Stimulated activated CD4-positive, alpha-beta T cell treated with anti-CD3 and anti-CD28 coated beads, Interleukin-4, amount 100 ng/mL, for 48 hours (primary cell): Measurements from ENCODE around the gene LRRC32.
"Not testable (repeated sequence)": the region's sequence is repeated elsewhere in the genome, so short reads cannot be mapped to it uniquely, and the experiment has no call there.

Experiments used
- DNase-seq, 2 donors: peaks; one replicate each; pipeline ENCODE4 v3.0.0-alpha.2; 2020; ENCODE audit warnings: low read depth in 2 of 2

LRRC32 gene

GRCh38 chr11:76613901-76614300 is 56.6 kb downstream of the LRRC32 start:
- DNase-seq, result no peak

GRCh38 chr11:76612226-76612625 is 58.3 kb downstream of the LRRC32 start:
- no peak for DNase-seq

GRCh38 chr11:76610871-76611475 is 59.6 kb downstream of the LRRC32 start:
- no peak for DNase-seq

DNA sequence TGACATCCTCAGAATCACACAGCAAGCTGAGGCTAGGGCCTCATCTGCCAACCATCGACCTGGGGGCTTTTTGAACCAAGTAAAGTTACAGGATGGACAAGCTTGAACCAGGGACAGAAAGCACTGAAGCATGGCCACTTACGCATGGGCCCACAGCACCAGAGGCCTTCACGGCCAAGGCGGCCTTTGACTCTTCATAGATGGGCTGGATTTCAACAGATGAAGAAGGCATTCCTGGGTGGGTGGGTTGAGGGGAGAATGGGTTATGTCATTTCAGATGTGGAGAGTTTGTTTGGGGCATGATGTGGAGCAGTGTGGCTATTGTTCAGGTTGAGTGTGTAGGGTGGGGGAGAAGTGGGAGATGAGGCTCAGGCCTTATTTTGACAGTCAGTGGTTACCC is 60.2 kb downstream of the LRRC32 start:
- no peak for DNase-seq

DNA sequence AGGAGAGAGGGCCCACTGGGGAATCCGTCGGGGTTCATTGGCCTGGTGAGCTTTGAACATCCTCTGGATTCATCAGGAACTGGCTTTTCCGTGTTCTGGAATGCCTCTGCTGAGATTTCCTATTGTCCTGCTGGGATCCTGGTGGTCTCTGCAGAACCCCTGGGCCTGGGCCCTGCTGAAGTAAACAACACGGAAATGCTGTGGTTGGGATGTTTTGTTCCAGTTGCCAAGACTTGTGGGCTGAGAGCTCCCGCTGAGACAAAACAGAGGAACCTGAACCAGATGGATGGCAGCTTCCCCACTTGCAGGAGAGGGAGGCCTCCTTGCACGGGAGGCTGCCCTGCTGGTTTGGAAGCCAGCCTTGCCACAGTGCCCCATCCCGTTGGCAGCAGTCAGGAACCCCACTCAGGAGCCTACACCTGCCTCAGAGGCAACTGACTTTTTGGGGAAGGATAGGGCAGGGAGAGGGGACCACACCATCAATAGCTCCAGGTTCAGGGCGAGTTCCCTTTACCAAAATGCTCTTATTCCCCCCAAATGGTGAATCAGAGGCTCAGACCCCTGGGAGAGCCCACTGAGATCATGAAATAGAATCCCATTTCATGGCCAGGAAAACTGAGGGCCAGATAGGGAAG is 60.7 kb downstream of the LRRC32 start:
- no peak for DNase-seq

GRCh38 chr11:76608879-76609460 is 61.6 kb downstream of the LRRC32 start:
- not testable (repeated sequence) for DNase-seq

DNA sequence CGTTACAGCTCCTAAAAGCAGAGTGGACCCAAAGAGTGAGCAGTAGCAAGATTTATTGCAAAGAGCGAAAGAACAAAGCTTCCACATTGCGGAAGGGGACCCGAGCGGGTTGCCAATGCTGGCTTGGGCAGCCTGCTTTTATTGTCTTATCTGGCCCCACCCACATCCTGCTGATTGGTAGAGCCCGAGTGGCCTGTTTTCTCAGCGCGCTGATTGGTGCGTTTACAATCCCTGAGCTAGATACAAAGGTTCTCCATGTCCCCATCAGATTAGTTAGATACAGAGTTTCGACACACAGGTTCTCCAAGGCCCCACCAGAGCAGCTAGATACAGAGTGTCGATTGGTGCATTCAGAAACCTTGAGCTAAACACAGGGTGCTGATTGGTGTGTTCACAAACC is 62.3 kb downstream of the LRRC32 start:
- not testable (repeated sequence) for DNase-seq
